ENCODE measurements around the gene CDH13.

The CDH13 gene

DNA sequence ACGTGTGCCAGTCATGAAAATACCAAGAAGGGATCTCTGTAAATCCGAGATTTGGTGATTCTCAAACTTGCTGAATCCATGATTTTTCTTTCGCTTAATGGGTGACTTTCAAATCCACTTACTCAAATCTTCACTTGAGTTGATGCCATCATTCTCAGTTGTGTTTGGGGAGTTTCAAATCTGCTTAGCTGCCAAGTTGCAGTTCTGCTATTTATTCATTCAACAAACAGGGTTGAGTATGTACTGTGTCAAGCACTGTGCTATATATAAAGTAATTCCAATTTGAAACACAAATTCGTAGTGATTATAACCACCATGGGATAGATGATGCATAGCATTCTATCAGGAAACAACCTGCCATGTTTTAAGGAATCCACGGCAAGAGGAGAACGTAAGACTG is 394.3 kb downstream of the CDH13 start:
- no peak overlapping the region for H3K9ac ChIP-seq (ENCODE audit: low read length)
- no peak overlapping the region for H2BK120ac ChIP-seq (ENCODE audit: insufficient read depth, low read length, poor library complexity)
- no peak overlapping the region for H3K4me2 ChIP-seq (ENCODE audit: low read length)
- no peaks in the 10 kb centered on the region for H3K9me3 ChIP-seq (ENCODE audit: insufficient read depth, low read depth, low read length)
- no peak overlapping the region for H2BK12ac ChIP-seq (ENCODE audit: low read length)
- H3K79me1 ChIP-seq (ENCODE audit: low read length), result no peaks in the 10 kb centered on the region
- H3K4me1 ChIP-seq (ENCODE audit: control insufficient read depth in 1 of 2, insufficient read depth in 2 of 2, low read length in 2 of 2), result no peaks in the 10 kb centered on the region
- H3K36me3 ChIP-seq (ENCODE audit: control insufficient read depth in 1 of 2, insufficient read depth in 2 of 2, low read length in 2 of 2), result no peaks in the 10 kb centered on the region
- no peak overlapping the region for H2AK5ac ChIP-seq (ENCODE audit: low read length)
- no peak overlapping the region for H4K91ac ChIP-seq (ENCODE audit: low read depth, low read length)
- H3K27ac ChIP-seq (ENCODE audit: low read depth, low read length), result no peak overlapping the region
- H3K14ac ChIP-seq (ENCODE audit: low read length), result no peak overlapping the region
- no peak for DNase-seq
- H3K27me3 ChIP-seq (ENCODE audit: insufficient read depth, low read length), result no peaks in the 10 kb centered on the region
- no CpG with 5 or more reads among the region's 6 CpGs for WGBS (ENCODE audit: extremely low coverage, insufficient coverage, insufficient read length)
- H3K4me3 ChIP-seq (ENCODE audit: low read depth, low read length), result no peak overlapping the region
- no peak overlapping the region for H3K18ac ChIP-seq (ENCODE audit: low read length)
- no peak overlapping the region for H4K12ac ChIP-seq (ENCODE audit: low read depth, low read length)
- H4K8ac ChIP-seq (ENCODE audit: low read depth, low read length), result no peak overlapping the region
- no peaks in the 10 kb centered on the region for H3K79me2 ChIP-seq (ENCODE audit: control insufficient read depth, insufficient read depth, low read length, poor library complexity)
- no peak overlapping the region for H2BK5ac ChIP-seq (ENCODE audit: low read depth, low read length, poor library complexity)
- no peak overlapping the region for H2AFZ ChIP-seq (ENCODE audit: insufficient read depth, low read length, poor library complexity)
- H3K4ac ChIP-seq (ENCODE audit: low read depth, low read length), result no peak overlapping the region
- H3K23ac ChIP-seq (ENCODE audit: low read length), result no peak overlapping the region

DNA sequence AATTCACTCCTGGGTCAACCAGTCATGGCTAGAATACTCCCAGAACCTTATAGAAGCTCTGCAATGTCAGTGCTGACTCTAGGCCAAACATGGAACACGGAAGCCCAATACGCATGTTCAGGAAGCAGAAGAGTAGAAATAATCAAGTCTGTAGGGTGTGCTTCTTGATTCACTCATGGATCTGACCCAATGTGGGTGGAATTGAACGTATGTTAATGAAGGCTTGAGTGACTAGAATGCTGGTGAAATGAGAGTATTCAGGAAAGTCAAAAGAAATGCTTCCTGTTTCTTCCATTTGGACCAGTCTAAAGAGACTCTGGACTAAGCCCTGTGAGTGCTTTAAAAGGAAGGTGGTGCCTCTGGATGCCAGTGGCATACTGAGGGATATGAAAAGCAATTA is 395.0 kb downstream of the CDH13 start:
- Histone ChIP-seq H3K9me3 (ENCODE audit: insufficient read depth, low read depth, low read length) (no peaks in the 10 kb centered on the region), H3K4me3 (ENCODE audit: low read depth, low read length) (no peak overlapping the region), H3K4ac (ENCODE audit: low read depth, low read length) (no peak overlapping the region), H2BK12ac (ENCODE audit: low read length) (no peak overlapping the region), H3K14ac (ENCODE audit: low read length) (no peak overlapping the region), H3K23ac (ENCODE audit: low read length) (no peak overlapping the region), H3K4me1 (ENCODE audit: control insufficient read depth in 1 of 2, insufficient read depth in 2 of 2, low read length in 2 of 2) (no peaks in the 10 kb centered on the region), H4K91ac (ENCODE audit: low read depth, low read length) (no peak overlapping the region), H3K79me1 (ENCODE audit: low read length) (no peaks in the 10 kb centered on the region), H2AFZ (ENCODE audit: insufficient read depth, low read length, poor library complexity) (no peak overlapping the region), H2AK5ac (ENCODE audit: low read length) (no peak overlapping the region), H3K4me2 (ENCODE audit: low read length) (no peak overlapping the region), H3K79me2 (ENCODE audit: control insufficient read depth, insufficient read depth, low read length, poor library complexity) (no peaks in the 10 kb centered on the region), H2BK5ac (ENCODE audit: low read depth, low read length, poor library complexity) (no peak overlapping the region), H3K36me3 (ENCODE audit: control insufficient read depth in 1 of 2, insufficient read depth in 2 of 2, low read length in 2 of 2) (no peaks in the 10 kb centered on the region), H3K18ac (ENCODE audit: low read length) (no peak overlapping the region), H3K27ac (ENCODE audit: low read depth, low read length) (no peak overlapping the region), H4K12ac (ENCODE audit: low read depth, low read length) (no peak overlapping the region), H3K27me3 (ENCODE audit: insufficient read depth, low read length) (no peaks in the 10 kb centered on the region), H3K9ac (ENCODE audit: low read length) (no peak overlapping the region), H4K8ac (ENCODE audit: low read depth, low read length) (no peak overlapping the region), H2BK120ac (ENCODE audit: insufficient read depth, low read length, poor library complexity) (no peak overlapping the region)
- DNase-seq, result no peak
- no CpG with 5 or more reads among the region's 3 CpGs for WGBS (ENCODE audit: extremely low coverage, insufficient coverage, insufficient read length)

DNA sequence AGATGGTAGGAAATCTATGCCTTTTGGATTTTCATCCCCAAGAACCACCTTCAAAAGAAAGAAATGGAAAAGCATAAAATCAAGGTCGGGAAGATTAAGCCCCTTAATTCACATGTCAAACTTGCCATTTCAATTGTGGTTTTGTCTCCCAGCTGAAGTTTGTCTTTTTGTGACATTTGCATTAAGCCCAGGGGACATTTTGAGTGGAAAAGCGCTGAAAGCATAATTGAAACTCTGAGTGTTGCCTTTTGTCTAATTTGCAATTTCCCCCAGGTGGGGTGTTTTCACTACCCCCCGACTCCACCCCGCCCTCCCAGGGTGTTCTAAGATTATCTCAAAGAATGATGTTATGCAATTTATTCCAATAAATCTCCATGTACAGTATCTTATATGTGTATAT is 396.2 kb downstream of the CDH13 start:
- no peak overlapping the region for H2AFZ ChIP-seq (ENCODE audit: insufficient read depth, low read length, poor library complexity)
- no peak overlapping the region for H2BK5ac ChIP-seq (ENCODE audit: low read depth, low read length, poor library complexity)
- H3K9ac ChIP-seq (ENCODE audit: low read length), result no peak overlapping the region
- H3K36me3 ChIP-seq (ENCODE audit: control insufficient read depth in 1 of 2, insufficient read depth in 2 of 2, low read length in 2 of 2), result no peaks in the 10 kb centered on the region
- H2BK120ac ChIP-seq (ENCODE audit: insufficient read depth, low read length, poor library complexity), result no peak overlapping the region
- no peak overlapping the region for H3K23ac ChIP-seq (ENCODE audit: low read length)
- no peak overlapping the region for H4K91ac ChIP-seq (ENCODE audit: low read depth, low read length)
- H4K12ac ChIP-seq (ENCODE audit: low read depth, low read length), result no peak overlapping the region
- H3K4ac ChIP-seq (ENCODE audit: low read depth, low read length), result no peak overlapping the region
- no peak overlapping the region for H3K4me3 ChIP-seq (ENCODE audit: low read depth, low read length)
- no peaks in the 10 kb centered on the region for H3K27me3 ChIP-seq (ENCODE audit: insufficient read depth, low read length)
- no CpG with 5 or more reads among the region's 4 CpGs for WGBS (ENCODE audit: extremely low coverage, insufficient coverage, insufficient read length)
- H3K27ac ChIP-seq (ENCODE audit: low read depth, low read length), result no peak overlapping the region
- no peak overlapping the region for H4K8ac ChIP-seq (ENCODE audit: low read depth, low read length)
- H3K14ac ChIP-seq (ENCODE audit: low read length), result no peak overlapping the region
- H2AK5ac ChIP-seq (ENCODE audit: low read length), result no peak overlapping the region
- H3K9me3 ChIP-seq (ENCODE audit: insufficient read depth, low read depth, low read length), result no peaks in the 10 kb centered on the region
- no peak for DNase-seq
- no peaks in the 10 kb centered on the region for H3K79me2 ChIP-seq (ENCODE audit: control insufficient read depth, insufficient read depth, low read length, poor library complexity)
- no peak overlapping the region for H3K18ac ChIP-seq (ENCODE audit: low read length)
- no peaks in the 10 kb centered on the region for H3K4me1 ChIP-seq (ENCODE audit: control insufficient read depth in 1 of 2, insufficient read depth in 2 of 2, low read length in 2 of 2)
- no peaks in the 10 kb centered on the region for H3K79me1 ChIP-seq (ENCODE audit: low read length)
- H3K4me2 ChIP-seq (ENCODE audit: low read length), result no peak overlapping the region
- no peak overlapping the region for H2BK12ac ChIP-seq (ENCODE audit: low read length)

DNA sequence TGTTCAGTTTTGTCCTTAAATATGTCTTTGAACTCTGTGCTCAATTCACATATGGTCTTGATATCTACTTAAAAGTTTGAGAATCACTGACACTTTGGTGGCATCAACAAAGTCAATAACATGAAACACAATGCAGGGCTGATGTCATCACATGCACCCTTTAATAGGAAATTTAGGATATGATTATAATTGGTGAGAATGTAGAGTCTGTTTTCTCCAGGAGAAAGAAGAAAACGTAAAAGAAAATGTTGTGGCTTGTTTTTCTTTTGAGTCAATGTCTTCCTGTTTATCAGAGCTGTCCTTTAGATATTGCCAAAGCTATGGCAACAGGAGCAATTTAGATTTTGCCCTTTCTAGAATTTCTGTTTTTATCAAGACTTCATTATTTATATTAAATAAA is 396.9 kb downstream of the CDH13 start:
- Histone ChIP-seq H3K4me1 (ENCODE audit: control insufficient read depth in 1 of 2, insufficient read depth in 2 of 2, low read length in 2 of 2) (no peaks in the 10 kb centered on the region), H3K9me3 (ENCODE audit: insufficient read depth, low read depth, low read length) (no peaks in the 10 kb centered on the region), H3K4me2 (ENCODE audit: low read length) (no peak overlapping the region), H3K14ac (ENCODE audit: low read length) (no peak overlapping the region), H3K9ac (ENCODE audit: low read length) (no peak overlapping the region), H3K18ac (ENCODE audit: low read length) (no peak overlapping the region), H3K79me1 (ENCODE audit: low read length) (no peaks in the 10 kb centered on the region), H2BK120ac (ENCODE audit: insufficient read depth, low read length, poor library complexity) (no peak overlapping the region), H4K91ac (ENCODE audit: low read depth, low read length) (no peak overlapping the region), H4K8ac (ENCODE audit: low read depth, low read length) (no peak overlapping the region), H2BK12ac (ENCODE audit: low read length) (no peak overlapping the region), H3K4ac (ENCODE audit: low read depth, low read length) (no peak overlapping the region), H2AK5ac (ENCODE audit: low read length) (no peak overlapping the region), H3K4me3 (ENCODE audit: low read depth, low read length) (no peak overlapping the region), H3K23ac (ENCODE audit: low read length) (no peak overlapping the region), H2BK5ac (ENCODE audit: low read depth, low read length, poor library complexity) (no peak overlapping the region), H3K79me2 (ENCODE audit: control insufficient read depth, insufficient read depth, low read length, poor library complexity) (no peaks in the 10 kb centered on the region), H3K27me3 (ENCODE audit: insufficient read depth, low read length) (no peaks in the 10 kb centered on the region), H3K36me3 (ENCODE audit: control insufficient read depth in 1 of 2, insufficient read depth in 2 of 2, low read length in 2 of 2) (no peaks in the 10 kb centered on the region), H2AFZ (ENCODE audit: insufficient read depth, low read length, poor library complexity) (no peak overlapping the region), H3K27ac (ENCODE audit: low read depth, low read length) (no peak overlapping the region), H4K12ac (ENCODE audit: low read depth, low read length) (no peak overlapping the region)
- no CpG with 5 or more reads among the region's 1 CpG for WGBS (ENCODE audit: extremely low coverage, insufficient coverage, insufficient read length)
- no peak for DNase-seq

All from trophoblast cell (in vitro differentiated cells and primary cell).